Heart right ventricle (tissue), 16 donors: ENCODE data around the gene LARGE1. TPM values are rescaled to one million over a fixed set of nuclear protein-coding genes. Genes with fewer than 3 reads are reported as not detected.
A peak's percentile ranks its signal among the peaks of the same experiment; 100 is the strongest.
"Not testable (repeated sequence)": the region's sequence is repeated elsewhere in the genome, so short reads cannot be mapped to it uniquely, and the experiment has no call there.

ENCODE experiments used
- ATAC-seq, 8 donors: fragments of 200-7000 bp; cut with Tn5 transposase; one replicate each; pipeline ENCODE4 v1.9.1; 2020; ENCODE audit warnings: mild to moderate bottlenecking in 8 of 8, moderate library complexity in 8 of 8, moderate number of reproducible peaks in 1 of 8
- DNase-seq, 2 donors: peaks; one replicate each; pipeline ENCODE4 v3.0.0-alpha.2; 2020
- H3K27ac ChIP-seq, 10 donors: fragments of 200-600 bp; sonication (generic) in 2 of 10; one replicate each; pipeline versions ENCODE4 v1.5.0 to v1.8.0; 2020 to 2022; ENCODE audit warnings: mild to moderate bottlenecking in 3 of 10
- H3K27me3 ChIP-seq, 7 donors: fragments of 200-600 bp; one replicate each; pipeline ENCODE4 v1.8.0; 2021 to 2022; ENCODE audit warnings: mild to moderate bottlenecking in 2 of 7
- H3K36me3 ChIP-seq, 9 donors: fragments of 200-600 bp; sonication (generic) in 1 of 9; one replicate each; pipeline versions ENCODE4 v1.5.0 to v1.8.0; 2020 to 2022; ENCODE audit warnings: mild to moderate bottlenecking in 2 of 9
- H3K4me1 ChIP-seq, 9 donors: fragments of 200-600 bp; sonication (generic) in 1 of 9; one replicate each; pipeline versions ENCODE4 v1.5.0 to v1.8.0; 2020 to 2022; ENCODE audit warnings: mild to moderate bottlenecking in 4 of 9
- H3K4me3 ChIP-seq, 10 donors: fragments of 200-600 bp; sonication (generic) in 2 of 10; one replicate each; pipeline versions ENCODE4 v1.5.0 to v1.8.0; 2020 to 2022; ENCODE audit warnings: mild to moderate bottlenecking in 7 of 10, moderate library complexity in 2 of 10
- H3K9me3 ChIP-seq, 11 donors: fragments of 200-600 bp in 10 of 11; sonication (generic) in 2 of 11; one replicate each; pipeline versions ENCODE4 v1.5.0 to v1.8.0; 2013 to 2022; ENCODE audit warnings: mild to moderate bottlenecking in 2 of 11, control low read depth in 1 of 11, moderate library complexity in 1 of 11
- CTCF ChIP-seq, 9 donors: fragments of 200-600 bp; sonication (generic) in 2 of 9; IDR thresholded peaks; one replicate each; pipeline versions ENCODE4 v1.5.0 to v1.8.0; 2021 to 2022; ENCODE audit warnings: antibody characterized with exemption in 9 of 9, mild to moderate bottlenecking in 5 of 9, moderate library complexity in 1 of 9
- WGBS, 2 donors: extraction: QIAGEN DNeasy Blood & Tissue Kit; methylation state at CpG; one replicate each; pipeline ENCODE4 v1.1.7; 2013; ENCODE audit warnings: inconsistent platforms in 1 of 2; 5-methylcytosine and 5-hydroxymethylcytosine counted together
- intact Hi-C, 10 donors: fragments of 100-400 bp; cut with DNase I; formaldehyde crosslinking; loops; one replicate each; pipeline versions ENCODE4 v1.11.1 to v1.14.2; 2022
- polyA plus RNA-seq, 2 donors: library from polyadenylated mRNA; stranded (reverse); fragments of 200-250 nt; gene quantifications; one replicate each; pipeline ENCODE4 v1.2.3, GENCODE V29; 2013
- total RNA-seq, 10 donors: library from RNA; stranded (reverse); fragmentation: NEBNext Ultra II Directional in 3 of 10; extraction: Animal tissue kit (Norgen Biotek cat#: 25700) in 3 of 10; gene quantifications; one replicate each; pipeline versions ENCODE4 v1.2.1 to v1.2.4, GENCODE V29; 2021 to 2023
- donor health status: Arrhythmogenic right ventricular cardiomyopathy.
- donor health status: ischemic (EF 13 %, LVEDD 7.1; RV severe dilation, severe dysfunction).
- donor health status: healthy with polysubstance abuse.
- donor health status: DM: no; HTN: yes; CAD: no.
- donor health status: DM: no; HTN: no; CAD: no.
- donor health status: ischemic (EF 25% LVEDD 6.9; RV normal size, moderate dysfunction).
- donor health status: ischemic (EF 25% LVEDD 5.7; RV mildly dilated, moderate dysfunction).
- donor health status: healthy.
- donor health status: DM: yes; HTN: yes; CAD: no.
- donor health status: Ischemic cardiomyopathy.
- donor health status: ischemic (EF 35%, LVEDD 5.7; RV mildly dilated, moderate dysfunction).
- donor health status: nonischemic (EF 11% LVEDD 7.7; RV severe dilation, severe dysfunction).
- donor health status: DM: yes; HTN: yes; CAD: no.
- donor health status: PGD.
- donor health status: ischemic (EF 29% LVEDD 5.4; RV normal size, mild dysfunction).
- donor health status: nonischemic (EF 23%, LVEDD 6.1; RV moderate dilation, normal function).

LARGE1 gene
- total and polyA plus RNA-seq, 12 donors: 33.7 to 184 (median 144) TPM

- no peaks in the 10 kb centered on the region for H3K4me1 ChIP-seq
- ATAC-seq: no peak
- H3K9me3 ChIP-seq: peaks cover 0 to 21% (median 13%) of the 10 kb centered on the region in 11 donors
- no peak overlapping the region for H3K27ac ChIP-seq
- H3K36me3 ChIP-seq: peaks cover 0 to 58% (median 5%) of the 10 kb centered on the region in 9 donors
- no peak for TF ChIP-seq CTCF (IDR thresholded peaks at IDR 0.05)
- no peak overlapping the region for H3K4me3 ChIP-seq
- WGBS, 2 donors: 96 to 99% methylated on average over 2 of the region's 2 CpGs
- DNase-seq: no peak
- no peaks in the 10 kb centered on the region for H3K27me3 ChIP-seq
- intact Hi-C loops: loop anchor here in 1 of 10 donors (10.0 kb wide), 1 partner anchor 415 kb away; no protein-coding TSS in a partner anchor
Measured at GRCh38 chr22:33379836-33380235, 540.4 kb downstream of the LARGE1 start.

- ATAC-seq (no peak), DNase-seq (no peak)
- Histone ChIP-seq H3K36me3 (peaks cover 0 to 8% (median 0%) of the 10 kb centered on the region in 9 donors), H3K9me3 (peaks cover 0 to 16% (median 4%) of the 10 kb centered on the region in 11 donors), H3K4me3 (no peak overlapping the region), H3K27me3 (no peaks in the 10 kb centered on the region), H3K27ac (no peak overlapping the region), H3K4me1 (no peaks in the 10 kb centered on the region)
- no peak for TF ChIP-seq CTCF (IDR thresholded peaks at IDR 0.05)
- intact Hi-C loops: loop anchor here in 1 of 10 donors (10.0 kb wide), 1 partner anchor 422 kb away; no protein-coding TSS in a partner anchor
- WGBS, 2 donors: 100% methylated on average over 1 of the region's 1 CpG
Measured at GRCh38 chr22:33372875-33373274, 547.4 kb downstream of the LARGE1 start.

- H3K4me1 ChIP-seq, H3K4me3 ChIP-seq, H3K9me3 ChIP-seq, H3K27ac ChIP-seq, intact Hi-C loops, DNase-seq, ATAC-seq, H3K27me3 ChIP-seq: not testable (repeated sequence)
- H3K36me3 ChIP-seq: peaks cover 0 to 14% (median 0%) of the 10 kb centered on the region in 9 donors
- WGBS, 2 donors: 96 to 97% methylated on average over 5 of the region's 5 CpGs
Measured at GRCh38 chr22:33363256-33363655, 557.0 kb downstream of the LARGE1 start.

GRCh38 chr22:33362702-33363101 is 557.6 kb downstream of the LARGE1 start:
- H3K36me3 ChIP-seq: peaks cover 0 to 14% (median 0%) of the 10 kb centered on the region in 9 donors
- ATAC-seq: no peak
- peaks cover 0 to 9% (median 4%) of the 10 kb centered on the region in 9 donors for H3K4me1 ChIP-seq
- intact Hi-C loops: no loop called here
- H3K27me3 ChIP-seq: no peaks in the 10 kb centered on the region
- WGBS, 2 donors: 88 to 97% methylated on average over 5 of the region's 5 CpGs
- no peak for TF ChIP-seq CTCF (IDR thresholded peaks at IDR 0.05)
- DNase-seq: no peak
- H3K27ac ChIP-seq: no peak overlapping the region
- H3K9me3 ChIP-seq: no peaks in the 10 kb centered on the region
- no peak overlapping the region for H3K4me3 ChIP-seq

- TF ChIP-seq CTCF (IDR thresholded peaks at IDR 0.05): no peak
- intact Hi-C loops: no loop called here
- Histone ChIP-seq H3K4me1 (peaks cover 0 to 9% (median 4%) of the 10 kb centered on the region in 9 donors), H3K36me3 (peaks cover 0 to 14% (median 0%) of the 10 kb centered on the region in 9 donors), H3K27me3 (no peaks in the 10 kb centered on the region), H3K27ac (no peak overlapping the region), H3K4me3 (no peak overlapping the region), H3K9me3 (no peaks in the 10 kb centered on the region)
- ATAC-seq (peak in 3 of 8 donors; percentile 17 to 49 (median 37)), DNase-seq (no peak)
Measured at GRCh38 chr22:33361581-33361980, 558.7 kb downstream of the LARGE1 start.
